ENCODE measurements around the gene NBL1.

DNA sequence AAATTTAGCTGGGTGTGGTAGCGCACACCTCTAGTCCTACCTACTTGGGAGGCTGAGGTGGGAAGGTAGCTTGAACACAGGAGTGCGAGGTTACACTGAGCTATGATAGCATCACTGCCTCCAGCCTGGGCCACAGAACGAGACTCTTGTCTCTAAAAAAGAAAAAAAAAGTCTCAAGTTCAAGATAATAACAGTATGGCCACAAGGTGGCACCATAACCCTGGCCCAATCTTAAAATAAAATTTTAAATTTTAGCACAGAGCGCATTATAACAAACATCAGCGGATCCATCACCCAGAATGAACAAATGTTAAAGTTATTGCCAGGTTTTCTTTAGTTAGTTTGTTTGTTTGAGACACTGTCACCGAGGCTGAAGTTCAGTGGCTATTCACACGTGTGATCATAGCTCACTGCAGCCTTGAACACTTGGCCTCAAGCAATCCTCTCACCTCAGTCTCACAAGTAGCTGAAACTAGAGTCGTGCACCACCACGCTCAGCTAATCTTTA lies 17.7 kb downstream of the NBL1 start:
- TF ChIP-seq, protein P1, sequence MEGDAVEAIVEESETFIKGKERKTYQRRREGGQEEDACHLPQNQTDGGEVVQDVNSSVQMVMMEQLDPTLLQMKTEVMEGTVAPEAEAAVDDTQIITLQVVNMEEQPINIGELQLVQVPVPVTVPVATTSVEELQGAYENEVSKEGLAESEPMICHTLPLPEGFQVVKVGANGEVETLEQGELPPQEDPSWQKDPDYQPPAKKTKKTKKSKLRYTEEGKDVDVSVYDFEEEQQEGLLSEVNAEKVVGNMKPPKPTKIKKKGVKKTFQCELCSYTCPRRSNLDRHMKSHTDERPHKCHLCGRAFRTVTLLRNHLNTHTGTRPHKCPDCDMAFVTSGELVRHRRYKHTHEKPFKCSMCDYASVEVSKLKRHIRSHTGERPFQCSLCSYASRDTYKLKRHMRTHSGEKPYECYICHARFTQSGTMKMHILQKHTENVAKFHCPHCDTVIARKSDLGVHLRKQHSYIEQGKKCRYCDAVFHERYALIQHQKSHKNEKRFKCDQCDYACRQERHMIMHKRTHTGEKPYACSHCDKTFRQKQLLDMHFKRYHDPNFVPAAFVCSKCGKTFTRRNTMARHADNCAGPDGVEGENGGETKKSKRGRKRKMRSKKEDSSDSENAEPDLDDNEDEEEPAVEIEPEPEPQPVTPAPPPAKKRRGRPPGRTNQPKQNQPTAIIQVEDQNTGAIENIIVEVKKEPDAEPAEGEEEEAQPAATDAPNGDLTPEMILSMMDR (IDR thresholded peaks at IDR 0.05), result peak in 4 of 7 experiments; percentile 37 to 79 (median 50)
- no peak for TF ChIP-seq POLR2AphosphoS5 (IDR thresholded peaks at IDR 0.05)
